Measurements from ENCODE around the gene SLC7A6.

The SLC7A6 gene

DNA sequence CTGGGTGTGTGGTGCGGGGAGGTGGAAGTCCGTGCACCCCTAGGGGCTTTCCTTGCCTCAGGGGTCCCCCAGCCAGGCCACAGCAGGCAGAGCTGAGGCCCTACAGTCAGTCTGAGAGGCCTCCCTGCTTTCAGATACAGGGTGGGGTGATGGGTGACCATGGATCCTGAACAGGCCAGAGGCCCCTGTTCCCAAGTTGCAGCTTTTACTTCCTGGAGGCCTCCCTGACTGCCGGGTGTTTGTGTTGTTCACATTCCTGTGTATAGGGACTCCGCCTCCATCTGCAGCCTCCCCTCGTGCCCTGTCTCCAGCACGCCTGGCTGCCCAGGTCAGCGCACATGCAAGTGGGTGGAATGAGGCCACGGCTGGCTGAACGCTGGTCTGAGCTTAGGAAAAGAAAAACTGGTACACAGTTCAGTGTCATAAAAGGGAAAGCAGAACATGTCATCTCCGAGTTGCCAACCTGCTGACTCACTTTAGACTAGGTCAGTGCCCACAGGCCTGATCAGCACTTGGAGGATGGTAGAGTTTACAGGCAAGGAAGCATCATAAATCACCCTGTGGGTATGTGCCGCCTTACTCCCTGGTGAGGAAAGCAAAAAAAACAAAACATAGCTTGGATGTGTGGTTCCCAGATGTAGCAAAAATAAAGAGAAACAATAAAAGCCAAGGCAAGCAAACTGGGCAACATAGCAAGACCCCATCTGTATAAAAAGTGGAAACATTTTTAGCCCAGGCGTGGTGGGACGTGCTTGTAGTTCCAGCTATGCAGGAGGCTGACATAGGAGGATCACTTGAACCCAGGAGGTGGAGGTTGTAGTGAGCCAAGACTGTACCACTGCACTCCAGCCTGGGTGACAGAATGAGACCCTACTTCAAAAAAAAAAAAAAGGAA lies 6.2 kb upstream of the SLC7A6 start:
- peak; percentile 8 for DNase-seq

DNA sequence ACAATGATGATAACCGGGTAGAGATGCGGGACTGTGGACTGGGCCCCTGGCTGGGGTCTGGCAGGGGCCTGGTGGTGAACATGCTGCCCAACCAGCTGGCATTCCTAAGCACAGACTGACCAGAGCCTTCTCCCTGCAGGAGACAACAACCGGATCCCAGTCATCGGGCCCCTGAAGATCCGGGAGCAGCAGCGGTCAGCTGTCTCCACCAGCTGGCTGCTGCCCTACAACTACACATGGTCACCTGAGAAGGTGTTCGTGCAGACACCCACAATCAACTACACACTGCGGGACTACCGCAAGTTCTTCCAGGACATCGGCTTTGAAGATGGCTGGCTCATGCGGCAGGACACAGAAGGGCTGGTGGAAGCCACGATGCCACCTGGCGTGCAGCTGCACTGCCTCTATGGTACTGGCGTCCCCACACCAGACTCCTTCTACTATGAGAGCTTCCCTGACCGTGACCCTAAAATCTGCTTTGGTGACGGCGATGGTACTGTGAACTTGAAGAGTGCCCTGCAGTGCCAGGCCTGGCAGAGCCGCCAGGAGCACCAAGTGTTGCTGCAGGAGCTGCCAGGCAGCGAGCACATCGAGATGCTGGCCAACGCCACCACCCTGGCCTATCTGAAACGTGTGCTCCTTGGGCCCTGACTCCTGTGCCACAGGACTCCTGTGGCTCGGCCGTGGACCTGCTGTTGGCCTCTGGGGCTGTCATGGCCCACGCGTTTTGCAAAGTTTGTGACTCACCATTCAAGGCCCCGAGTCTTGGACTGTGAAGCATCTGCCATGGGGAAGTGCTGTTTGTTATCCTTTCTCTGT lies 5.1 kb upstream of the SLC7A6 start:
- no peak for DNase-seq

DNA sequence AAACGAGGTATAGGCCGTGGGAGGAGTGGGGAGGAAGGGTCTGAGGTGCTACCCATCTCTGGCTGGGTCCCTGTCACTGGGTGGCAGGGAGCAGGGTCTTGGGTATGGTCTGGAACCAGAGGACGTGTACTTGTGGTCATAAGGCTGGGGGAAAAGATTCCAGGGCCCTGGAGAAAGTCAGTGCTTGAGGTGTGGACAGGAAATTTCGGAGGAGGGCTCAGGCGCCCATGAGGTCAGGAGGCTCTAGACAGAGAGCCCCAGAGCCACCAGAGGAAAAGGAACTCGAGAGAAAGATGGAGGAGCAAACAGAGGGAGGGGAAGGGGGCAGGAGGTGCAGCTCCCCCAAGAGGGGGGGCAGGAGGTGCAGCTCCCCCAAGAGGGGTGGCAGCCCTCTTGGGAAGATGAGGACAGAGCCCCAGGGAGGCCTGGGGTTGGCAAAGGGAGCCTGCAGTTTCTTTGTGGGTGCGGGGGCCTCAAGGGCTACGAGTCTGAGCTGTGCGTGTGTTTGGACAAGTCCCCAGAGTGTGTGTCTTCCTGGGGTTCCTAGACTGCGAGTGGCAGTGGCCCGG lies 683 bp upstream of the SLC7A6 start:
- no peak for DNase-seq

DNA sequence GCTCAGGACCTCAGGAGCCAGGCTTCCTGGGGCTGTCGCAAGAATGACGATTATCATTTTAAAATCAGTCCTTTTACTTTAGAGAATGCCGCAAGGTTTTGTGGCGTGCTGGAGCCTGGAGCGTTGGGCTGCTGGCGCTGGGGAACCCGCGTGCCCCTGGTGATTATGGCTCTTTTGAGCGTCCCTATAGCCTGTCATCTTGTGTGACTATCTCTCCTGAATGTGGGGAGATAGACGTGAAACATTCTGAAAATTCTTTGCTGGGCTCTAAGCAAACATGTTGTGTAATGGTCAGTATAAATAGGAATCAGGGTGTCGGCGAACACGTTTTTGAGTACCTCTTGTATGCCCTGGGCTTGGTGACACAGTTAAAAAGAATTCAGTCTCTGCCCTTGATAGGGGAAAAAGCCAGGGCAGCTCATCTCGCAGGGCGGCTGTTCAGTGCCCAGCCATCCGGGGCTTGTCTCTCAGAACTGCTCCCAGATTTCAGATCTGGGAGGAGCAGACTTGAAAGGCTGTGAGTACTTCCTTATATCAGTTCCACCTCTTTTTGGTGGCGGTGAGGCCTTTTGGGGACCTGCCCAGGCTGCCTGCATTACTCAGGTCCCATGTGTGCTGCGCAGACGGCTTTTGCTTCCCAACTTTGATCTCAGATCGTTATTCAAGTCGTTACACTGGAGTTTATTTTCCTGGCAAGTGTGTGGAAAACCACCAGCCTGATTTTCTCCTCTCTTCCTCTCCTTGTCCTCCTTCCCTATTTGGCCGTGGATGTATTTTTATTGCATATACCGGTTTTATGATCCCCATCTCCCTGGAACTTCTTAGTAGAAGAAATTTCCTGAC lies 973 bp downstream of the SLC7A6 start:
- peak; percentile 30 for DNase-seq

DNA sequence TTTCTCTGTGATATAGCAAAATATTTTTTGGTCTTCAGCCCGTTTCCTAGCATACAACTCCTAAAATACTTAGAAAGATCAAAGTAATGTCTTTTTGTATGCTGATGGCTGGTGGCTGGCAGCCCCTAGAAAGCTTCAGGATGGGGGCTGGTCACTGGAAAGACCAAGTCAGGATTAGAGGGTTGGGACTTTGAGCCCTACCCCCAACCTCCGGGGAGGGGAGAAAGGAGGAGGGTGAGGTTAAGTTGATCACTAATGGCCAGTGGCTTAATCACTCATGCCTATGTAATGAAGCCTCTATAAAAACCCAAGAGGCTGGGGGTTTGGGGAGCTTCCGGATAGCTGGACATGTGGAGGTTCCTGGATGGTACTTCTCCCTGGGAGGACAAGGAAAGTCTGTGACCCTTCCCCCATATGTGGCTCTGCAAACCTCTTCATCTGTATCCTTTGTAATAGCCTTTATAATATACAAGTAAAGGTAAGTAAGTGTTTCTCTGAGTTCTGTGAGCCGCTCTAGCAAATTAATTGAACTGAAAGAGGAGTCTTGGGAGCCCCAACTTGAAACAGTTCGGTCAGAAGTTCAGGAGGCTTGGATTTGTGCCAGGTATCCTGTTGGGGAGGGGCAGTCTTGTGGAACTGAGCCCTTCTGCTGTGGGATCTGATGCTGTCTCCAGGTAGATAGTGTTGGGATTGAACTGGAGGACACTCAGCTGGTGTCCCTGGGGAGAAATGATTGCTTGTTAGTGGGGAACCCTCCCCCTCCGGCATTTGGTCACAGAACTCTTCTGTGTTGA lies 3.5 kb downstream of the SLC7A6 start:
- DNase-seq = peak; percentile 50

DNA sequence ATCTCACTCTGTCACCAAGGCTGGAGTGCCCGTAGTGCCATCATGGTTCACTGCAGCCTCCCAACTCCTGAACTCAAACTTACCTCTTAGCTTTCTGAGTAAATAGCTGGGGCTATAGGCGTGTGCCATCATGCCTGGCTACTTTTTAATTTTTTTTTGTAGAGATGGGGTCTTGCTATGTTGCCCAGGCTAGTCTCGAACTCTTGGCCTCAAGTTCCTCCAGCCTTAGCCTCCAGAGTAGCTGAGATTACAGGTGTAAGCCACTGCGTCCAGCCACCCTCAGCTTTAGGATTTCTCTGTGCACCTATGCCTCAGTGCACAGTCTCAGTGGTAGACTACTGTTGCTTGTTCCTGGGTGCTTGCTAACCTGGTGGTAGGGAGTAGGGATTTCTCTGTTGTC lies 5.5 kb downstream of the SLC7A6 start:
- no peak for DNase-seq

DNA sequence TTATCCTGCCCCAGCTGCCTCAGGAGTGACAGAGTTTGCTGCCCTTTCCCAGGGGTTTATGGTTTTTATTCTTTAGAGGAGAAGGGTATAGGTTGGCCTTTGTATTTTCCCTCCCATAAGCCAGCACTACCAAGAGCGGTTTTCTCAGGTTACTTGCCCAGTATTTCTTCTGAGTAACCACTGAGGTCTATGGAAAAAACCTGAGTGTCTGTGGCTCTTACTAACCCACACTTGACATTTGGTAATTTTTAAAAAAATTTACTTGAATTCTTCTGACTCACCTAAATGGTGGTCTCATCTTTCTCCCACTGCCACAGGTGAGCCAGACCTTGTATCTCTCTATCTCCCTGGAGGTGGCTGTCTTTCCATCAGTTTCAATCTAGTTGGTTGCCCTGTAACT lies 6.0 kb downstream of the SLC7A6 start:
- DNase-seq = no peak

DNA sequence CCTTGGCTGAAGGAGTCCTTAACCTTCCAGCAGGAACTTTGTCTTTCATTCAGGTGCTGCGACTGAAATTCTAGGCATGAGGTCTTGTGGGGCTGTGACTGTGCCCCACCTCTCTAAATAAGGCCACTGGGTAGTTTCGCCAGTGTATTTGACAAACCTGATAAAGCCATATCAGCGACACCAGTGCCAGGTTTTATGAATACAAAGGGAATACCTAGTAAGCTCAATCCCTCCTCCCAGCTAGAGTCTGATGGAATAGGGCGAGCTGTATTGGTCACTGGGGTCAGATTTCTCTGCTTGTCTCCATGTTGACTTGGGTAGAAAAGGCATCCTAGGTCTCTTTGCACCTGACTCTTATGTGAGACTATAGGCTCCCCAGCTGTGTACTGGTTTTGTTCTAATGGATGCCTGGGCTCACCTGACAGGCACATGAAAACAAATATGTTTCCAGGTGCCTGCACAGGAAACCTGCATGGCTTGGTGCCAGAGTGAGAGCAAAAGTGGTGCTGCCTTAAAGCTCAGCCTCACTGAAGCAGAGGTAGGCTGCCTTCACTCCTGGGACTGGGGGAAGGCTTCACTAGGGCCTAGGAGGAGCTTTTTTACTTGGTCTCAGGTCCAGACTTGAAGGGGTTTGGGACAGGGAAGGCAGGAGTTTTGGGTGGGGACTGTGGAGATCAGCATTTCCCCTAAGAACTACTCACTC lies 8.3 kb downstream of the SLC7A6 start:
- peak; percentile 30 for DNase-seq

DNA sequence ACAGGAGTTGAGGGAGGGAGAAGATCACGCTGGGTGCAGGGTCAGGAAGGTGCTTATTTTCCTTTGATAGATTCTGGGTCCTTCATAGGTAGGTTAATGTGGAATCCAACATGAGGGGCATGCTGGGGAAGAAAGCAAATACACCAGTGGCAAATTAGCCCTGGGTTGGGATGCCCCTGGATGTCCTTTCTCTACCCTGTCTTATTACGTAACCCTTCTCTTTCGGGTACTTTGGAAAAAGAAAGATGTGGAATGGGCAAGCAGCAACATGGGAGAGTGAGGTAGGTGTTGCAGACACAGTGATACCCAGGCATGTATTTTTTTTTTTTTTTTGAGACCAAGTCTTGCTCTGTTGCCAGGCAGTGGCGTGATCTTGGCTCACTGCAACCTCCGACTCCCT lies 9.1 kb downstream of the SLC7A6 start:
- DNase-seq = no peak

DNA sequence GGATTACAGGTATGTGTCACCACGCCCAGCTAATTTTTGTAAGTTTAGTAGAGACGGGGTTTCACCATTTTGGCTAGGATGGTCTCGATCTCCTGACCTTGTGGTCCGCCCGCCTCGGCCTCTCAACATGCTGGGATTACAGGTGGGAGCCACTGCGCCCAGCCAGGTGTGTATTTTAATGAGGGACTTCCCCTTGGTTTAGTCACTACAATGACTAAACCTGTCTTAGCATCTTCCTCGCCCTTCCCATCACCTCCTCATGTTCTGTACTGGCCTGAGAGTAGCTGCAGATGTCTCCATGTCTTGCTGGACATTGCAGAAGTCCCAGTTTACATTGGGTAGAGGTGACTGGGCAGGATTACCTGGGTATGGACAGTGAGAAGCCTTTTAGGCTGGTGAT lies 9.6 kb downstream of the SLC7A6 start:
- DNase-seq = no peak

DNA sequence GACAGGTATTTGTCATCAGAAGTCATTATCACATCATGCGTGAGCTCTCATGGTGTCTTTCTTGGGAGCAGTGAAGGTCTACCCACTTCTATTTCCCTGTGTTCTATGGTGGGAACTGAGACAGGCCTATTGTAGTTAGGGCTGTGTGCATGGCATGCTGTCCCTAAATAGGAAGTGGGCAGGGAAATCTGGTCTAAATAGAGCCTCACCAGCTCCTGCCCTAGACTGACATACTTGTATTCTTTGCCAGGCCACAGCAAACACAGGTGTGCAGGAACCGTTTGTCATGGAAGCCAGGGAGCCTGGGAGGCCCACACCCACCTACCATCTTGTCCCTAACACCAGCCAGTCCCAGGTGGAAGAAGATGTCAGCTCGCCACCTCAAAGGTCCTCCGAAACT lies 10.1 kb downstream of the SLC7A6 start:
- DNase-seq = no peak

DNA sequence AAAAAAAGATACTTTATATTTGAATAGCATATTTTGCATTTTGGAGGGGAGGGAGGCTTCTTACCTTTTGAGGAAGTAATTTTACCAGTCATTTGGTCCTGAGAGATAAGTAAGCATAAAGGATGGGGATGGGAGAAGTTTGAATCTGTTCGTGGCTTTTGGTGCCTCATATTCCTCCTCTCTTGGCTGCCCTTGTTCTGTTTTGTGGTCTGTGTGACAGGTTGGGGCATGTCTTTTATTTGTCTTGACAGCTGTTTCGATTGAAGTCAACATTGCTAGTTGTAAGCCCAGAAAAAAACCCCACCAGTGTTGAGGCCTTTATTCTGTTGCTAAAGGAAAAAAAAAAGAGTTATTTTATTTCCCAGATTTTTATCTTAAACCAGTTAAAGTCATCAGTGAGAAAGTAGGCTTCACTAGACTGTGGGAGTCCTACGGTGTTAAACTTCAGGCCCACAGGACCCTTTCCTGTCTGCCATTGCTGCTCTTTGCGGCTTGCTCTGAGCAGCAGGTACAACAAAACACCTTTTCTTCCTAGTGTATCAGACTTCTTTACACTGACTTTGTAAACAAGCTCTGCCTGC lies 11.4 kb downstream of the SLC7A6 start:
- peak; percentile 66 for DNase-seq

DNA sequence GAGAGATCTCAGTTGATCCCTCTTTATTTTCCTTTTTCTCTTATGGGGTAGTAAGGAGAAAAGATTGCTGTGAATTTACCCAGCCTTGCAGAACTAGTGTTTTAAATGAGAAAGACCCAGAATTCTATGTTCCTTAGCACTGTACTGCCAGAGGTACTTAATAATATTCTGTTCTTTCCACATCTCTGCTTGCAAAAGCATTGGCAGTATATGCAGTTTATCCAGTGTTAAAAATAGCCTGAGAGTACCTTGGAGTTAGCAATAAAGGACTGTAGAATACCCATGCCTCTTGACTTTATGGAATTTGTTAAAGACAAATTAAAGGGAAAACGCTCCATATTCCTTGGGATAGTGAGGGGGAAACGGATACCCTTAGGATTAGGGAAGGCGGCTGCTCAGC lies 11.9 kb downstream of the SLC7A6 start:
- peak; percentile 25 for DNase-seq

DNA sequence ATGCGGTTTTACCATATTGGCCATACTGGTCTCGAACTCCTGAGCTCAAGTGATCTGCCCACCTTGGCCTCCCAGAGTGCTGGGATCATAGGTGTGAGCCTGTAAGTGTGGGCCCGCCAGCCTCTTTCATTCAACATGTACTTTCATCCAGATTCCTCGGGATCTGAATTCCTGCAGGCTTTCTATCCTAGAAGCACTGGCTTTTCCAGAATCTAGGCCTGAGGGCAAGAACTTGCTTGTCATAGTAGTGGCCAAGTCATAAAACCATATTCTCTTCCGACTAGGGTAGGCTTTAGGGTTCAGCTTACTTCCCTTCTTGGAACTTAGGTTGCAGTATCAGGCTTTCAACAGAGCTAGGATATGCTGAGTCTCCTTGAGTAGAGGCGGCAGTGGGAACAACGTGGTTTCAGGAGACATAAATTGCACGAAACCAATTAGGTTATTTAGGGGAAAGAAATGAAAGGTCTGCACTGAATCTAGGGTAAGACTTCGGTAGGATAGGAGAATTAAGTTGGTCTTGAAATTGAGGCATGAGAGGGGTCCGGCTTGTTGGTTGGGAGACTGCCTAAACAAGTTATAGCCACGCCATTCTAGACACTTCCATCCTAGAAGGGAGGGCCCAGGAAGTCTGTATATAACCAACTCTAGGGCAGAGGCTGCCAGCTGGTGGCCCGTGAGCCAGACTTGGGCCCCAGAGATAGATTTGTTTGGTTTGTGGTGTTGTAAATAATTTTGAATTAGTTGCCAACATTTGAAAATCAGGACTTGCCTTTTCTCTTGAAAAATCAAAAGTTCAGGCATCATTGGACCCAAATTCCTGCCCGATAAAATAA lies 15.6 kb downstream of the SLC7A6 start:
- no peak for DNase-seq

DNA sequence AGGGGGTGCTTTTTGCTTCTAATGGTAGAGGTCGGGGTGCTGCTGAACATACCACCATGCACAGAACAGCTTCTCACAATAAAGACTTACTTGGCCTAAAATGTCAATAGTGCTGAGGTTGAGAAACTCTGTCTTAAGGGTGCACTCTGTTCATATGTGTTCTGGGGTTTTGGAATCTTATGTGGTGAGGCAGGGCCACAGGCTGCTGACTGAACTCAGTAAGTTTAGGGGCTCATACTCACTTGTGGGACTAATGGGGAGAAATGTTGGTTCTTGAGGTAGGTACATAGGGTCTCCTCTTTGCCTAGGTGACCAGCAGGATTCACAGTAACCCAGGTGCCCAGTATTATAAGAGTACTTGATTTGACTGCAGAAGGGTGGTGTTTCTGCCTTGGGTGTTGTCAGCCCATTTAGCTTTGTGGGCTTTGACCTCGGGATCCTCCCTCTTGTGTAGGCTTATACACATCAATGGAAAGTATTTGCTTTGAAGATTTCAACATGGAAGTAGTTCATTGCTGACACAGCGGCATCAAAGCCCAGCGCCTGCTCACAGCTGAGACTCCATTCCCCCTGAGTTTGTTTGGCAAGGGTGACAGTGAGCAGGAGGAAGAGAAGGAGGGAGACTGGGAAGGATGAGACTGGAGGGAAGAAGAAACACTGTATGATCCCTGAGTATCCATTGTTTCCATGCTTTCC lies 17.2 kb downstream of the SLC7A6 start:
- DNase-seq = no peak

DNA sequence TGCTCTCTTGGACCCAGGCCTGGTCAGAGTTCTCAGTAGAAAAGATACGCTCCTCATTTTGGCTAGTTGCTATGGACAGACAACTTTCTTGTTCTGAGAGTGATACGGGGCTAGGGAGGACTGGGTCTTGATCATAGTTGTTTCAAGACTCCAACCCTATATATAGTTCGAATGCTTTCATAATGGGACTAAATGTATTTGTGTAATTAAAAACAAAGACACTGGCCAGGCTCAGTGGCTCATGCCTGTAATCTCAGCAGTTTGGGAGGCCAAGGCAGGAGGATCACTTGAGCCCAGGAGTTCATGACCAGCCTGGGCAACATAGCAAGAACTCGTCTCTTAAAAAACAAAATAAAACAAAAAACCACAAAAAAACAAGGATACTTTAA lies 17.7 kb downstream of the SLC7A6 start:
- DNase-seq = no peak

DNA sequence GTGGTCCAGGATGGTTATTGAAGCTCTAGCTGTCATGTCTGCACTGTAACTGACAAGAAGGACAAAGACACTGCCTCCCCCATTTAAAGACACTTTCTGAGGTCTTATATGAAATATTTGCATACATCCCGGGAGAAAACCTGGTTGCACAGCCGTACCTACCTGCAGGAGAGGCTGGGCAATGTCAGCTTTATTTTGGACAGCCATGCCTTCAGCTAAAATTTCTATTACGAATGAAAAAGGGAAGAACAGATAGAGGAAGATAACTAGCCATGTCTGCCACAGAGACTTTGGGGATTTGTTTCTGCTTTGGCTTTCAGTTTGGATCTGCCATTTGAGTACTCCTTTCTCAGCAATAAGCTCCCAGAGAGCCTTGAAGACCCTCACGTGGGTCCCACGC lies 19.0 kb downstream of the SLC7A6 start:
- no peak for DNase-seq

DNA sequence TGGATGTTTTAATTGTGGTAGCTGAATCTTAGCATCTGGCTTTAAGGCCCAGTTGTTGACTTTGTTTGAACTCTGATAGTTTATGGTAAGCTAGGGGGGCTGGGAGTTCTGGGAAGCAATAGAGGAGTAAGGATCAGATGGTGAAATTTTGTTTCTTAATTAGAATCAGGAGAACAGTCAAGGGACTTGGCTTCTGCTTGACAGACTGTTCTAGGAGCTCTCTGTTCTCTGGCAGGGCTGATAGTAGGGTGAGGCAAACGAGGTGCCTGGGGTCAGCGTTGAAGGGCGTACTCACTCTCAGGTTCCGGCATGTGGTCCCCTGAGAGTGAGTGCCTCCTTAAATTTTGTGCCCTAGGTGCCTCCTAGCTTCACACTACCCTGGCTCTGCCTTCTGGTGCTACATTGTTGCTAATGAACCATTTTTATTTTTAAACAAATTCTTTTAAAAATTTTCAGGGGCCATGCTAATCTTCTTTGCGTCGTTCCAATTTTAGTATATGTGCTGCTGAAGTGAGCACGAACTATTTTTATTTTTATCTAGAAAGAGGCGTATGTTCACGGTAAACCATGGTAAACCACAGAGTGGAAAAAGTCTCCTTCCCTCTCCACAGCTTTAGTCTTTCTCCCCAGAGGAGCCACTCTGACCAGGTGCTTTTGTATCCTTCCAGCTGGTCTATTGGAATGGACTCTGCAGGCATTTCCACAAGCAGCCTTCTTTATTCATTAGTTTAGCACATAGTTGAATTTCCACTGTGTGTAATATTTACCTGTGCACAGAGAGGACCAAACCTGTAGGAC lies 19.7 kb downstream of the SLC7A6 start:
- no peak for DNase-seq

DNA sequence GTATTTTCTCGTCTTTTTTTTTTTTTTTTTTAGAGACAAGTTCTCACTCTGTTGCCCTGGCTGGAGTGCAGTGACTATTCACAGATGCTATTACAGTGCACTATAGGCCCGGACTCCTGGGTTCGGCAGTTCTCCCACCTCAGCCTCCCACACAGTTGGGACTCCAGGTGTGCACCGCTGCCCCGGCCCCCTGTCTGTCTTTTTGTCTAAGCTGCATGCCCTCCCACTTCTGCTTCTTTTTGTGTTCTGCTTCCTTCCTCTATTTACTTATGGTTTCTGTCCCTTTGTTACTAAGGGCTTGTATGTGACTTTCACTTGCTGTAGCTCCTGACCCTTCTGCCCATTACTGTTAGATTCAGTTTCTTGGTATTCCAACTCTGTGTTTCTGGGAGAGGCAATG lies 20.5 kb downstream of the SLC7A6 start:
- DNase-seq = no peak
